NAMALWA (cell line): ENCODE results near the gene DRD5.

Experiments used
- DNase-seq: peaks from one replicate; pipeline ENCODE4 v3.0.0-alpha.2; 2015; ENCODE audit warnings: low spot score

The DRD5 gene

DNA sequence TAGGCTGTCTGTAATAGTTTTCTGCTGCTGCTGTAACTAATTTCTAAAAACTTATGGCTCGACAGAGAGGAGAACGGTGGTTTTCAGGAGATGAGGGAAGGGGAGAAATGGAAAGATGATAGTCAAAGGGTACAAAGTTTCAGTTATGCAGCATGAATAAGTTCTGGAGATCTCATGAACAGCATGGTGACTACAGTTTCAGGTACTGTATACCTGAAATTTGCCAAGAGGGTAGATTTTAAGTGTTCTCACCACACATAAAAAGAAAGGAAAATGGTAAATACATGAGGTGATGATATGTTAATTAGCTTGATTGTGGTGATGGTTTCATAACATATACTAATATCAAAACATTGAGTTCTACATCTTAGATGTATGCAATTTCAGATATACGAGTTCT lies 34.9 kb downstream of the DRD5 start:
- DNase-seq = no peak

DNA sequence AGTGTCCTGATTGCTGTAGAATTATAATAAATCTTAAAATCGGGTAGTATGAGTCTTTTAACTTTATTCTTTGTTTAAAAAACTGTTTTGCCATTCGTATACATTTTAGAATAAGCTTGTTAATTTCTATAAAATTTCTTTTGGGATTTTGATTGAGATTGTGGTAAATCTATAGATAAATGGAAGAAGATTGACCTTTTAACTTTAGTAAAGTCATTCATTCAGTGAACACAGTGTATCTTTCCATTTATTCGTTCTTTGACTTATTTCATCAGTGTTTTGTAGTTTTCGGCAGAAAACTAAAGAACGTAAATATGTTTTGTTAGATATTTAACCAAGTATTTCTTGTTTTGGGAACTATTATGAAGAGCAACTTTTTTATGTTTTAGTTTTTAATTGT lies 38.9 kb downstream of the DRD5 start:
- no peak for DNase-seq

DNA sequence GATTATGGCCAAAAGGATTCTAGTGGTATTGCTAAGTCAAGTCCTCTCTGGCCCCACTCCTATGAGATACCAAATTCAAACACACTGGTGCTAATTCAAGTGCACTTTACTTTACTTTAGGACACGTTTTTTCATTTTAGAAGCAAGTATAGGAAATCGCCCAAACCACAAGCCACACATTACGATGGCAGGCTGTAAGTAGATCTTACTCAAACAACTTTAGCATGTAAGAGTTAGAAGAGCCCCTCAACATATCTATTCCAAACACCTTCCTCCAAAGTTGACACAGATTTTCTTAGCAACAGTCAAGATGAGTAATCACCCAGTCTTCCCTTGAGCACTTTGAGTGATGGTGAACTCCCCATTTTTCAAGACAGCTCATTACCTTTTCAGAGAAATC lies 43.6 kb downstream of the DRD5 start:
- no peak for DNase-seq

DNA sequence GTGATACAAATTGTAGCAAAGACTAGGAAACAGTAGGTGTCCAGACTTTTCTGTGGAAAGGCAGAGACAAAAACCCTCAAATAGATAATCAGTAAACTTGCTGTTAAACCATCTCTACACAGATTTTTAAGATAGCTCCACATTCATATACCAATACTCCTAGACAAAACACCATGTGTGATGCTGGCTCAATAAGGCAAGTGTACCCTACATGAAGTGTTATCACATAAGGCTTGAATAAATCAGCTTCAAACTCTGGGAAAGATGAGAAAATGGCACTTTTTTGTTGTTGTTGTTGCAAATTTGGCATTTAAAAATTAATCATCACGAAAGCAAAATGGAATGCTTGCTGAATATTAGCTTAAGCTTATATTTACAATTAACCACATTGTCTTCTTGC lies 45.1 kb downstream of the DRD5 start:
- no peak for DNase-seq

DNA sequence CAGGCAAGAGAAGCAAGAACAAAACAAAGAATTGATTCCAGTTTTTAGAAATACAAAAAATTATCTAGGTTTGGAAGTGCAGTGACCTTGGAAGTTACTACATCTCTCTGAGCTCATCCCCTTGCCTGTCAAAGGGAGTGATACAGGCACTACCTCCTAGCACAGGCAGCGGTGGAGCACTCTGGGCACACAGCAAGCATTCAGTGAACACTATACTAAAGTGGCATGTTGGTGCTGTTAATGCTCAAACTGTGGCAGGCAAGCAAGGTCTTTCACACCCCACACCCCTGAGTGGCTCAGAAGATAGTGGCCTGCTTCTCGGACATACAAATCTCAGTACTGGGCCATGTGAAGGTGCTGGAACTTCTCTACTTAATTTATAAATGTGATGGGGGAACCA lies 51.2 kb downstream of the DRD5 start:
- no peak for DNase-seq

DNA sequence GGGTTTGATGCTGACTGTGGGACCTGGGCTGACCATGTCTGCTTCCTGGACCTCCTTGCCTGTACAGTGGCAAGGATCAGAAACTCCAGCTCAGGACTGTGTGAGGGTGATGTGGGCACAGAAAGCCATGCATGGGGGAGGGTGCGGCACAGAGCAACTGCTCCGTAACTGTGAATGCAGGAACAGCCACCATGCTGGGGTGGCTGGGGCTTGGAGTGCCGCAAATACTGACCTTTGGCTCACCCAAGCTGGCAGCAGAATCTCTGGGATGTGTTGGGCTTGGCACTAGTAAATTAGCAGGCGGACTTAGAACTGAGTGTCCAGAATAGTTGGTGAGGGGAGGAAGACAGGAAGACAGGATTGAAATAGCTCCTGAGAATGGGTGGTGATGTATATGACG lies 52.0 kb downstream of the DRD5 start:
- no peak for DNase-seq
